HG03565 (cell line): ENCODE results near the gene RIMKLA.

ENCODE experiments used
- ATAC-seq: cut with Tn5 transposase; IDR thresholded peaks from one replicate; pipeline ENCODE4 v1.9.1; 2021; ENCODE audit warnings: mild to moderate bottlenecking, moderate library complexity; ENCODE audit not compliant: unreplicated experiment

The RIMKLA gene

DNA sequence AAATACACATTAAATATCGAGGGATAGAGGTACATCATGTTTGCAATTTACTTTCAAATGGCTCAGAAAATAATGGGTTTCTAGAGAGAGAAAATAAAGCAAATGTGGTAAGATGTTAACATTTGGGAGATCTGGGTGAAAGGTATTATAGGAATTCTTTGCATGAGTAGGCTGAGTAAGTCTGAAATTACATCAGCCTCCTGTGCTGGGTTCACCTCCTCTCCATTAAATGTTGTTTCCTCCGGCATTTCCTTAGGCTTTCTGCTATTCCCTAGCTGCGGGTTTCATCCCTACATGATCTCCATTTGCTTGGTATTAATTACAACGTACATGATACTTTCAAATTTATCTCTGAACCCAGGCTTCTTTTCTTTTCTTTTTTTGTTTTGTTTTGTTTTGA, 43.6 kb downstream of the RIMKLA start:
- ATAC-seq = no peak

DNA sequence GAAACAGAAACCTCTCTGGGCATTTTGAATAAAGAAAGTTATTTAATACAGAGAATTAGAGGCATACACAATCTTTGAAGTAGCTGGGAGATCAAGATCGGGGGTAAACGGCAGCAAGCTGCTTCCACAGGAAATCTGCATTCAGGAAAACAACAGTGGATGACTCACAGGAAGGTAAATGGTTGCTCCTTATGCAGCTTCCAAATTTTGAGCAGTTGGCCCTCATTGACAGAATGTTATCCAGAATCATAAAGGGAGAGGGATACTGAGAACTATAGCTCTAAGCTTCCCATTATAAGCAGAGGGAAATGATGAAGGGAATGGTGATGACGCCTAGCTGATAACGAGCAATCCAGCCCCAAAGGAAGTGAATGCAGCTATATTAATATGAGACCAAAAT, 46.6 kb downstream of the RIMKLA start:
- no peak for ATAC-seq

DNA sequence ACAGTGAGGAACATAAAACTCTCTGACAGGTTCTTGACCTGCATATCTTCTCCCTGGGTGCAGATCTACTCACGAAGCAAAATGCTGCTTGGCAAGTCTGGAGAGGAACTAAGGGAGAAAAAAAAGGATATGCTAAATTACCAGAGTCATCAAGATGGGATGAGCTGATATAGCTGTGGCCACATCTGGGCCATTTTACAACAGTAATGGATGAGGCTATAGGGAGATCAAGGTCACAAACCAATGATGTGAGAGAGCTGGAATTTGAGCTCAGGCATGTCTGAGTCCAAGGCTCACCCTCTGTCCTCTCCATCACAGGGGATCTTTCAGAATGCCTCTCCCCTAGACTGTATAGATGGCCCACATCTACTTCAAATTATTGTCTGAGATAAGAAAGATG, 49.0 kb downstream of the RIMKLA start:
- ATAC-seq = no peak

DNA sequence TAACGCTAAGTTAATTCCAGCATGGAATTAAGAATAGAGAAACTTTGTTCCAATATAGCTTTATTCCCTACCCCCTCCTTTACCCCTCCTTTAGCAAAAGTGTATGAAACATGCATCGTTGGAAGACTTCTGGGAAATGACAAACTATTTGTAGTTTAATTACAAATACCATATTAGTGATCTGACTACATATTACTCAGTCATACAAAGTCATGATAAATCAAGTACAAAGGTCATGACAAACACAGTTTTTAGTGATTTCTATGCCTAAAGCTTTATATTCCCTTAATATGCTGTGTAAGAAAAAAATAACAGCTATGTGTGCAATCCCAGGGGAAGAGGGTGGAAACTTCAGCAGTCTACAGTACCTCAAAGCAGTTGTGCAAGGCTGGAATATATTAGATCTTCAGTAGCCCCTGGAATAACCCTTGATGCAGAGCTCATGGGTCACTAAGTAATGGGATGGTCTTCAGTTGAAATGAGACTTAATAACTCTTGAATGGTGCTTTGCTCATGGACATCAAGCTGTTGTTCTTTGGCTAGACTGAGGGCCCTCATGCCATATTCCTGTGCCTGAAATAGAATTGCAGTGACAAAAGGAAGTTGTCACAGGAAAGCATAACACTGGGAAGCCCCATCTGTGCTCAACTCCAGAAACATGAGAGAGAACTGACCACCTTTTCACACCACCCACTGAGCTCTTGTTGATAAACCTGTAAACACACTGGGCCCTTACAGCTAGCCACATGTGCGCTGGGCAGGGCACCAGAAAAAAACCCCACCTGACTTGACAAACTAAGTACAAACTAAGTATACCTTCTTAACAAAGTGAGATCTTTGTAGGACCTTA, 49.9 kb downstream of the RIMKLA start:
- ATAC-seq = no peak

DNA sequence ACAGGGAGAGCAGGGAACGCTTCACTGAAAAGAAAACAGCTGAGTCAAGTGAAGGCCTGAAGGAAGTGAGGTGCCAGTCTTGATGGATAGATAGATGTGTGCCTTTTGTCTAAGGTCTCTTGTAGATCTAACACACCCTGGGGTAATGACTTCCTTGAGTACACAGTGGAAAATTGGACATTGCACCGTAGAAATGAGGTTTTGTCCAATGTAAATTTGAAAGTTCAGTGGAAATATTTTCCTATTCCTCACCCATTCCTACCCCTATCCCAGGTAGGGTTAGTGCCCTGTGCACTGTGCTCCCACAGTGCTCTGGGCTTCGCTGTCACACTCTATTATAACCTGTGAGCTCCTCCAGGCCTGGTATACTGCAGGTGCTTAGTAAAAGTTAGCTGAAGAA, 50.9 kb downstream of the RIMKLA start:
- ATAC-seq = no peak

DNA sequence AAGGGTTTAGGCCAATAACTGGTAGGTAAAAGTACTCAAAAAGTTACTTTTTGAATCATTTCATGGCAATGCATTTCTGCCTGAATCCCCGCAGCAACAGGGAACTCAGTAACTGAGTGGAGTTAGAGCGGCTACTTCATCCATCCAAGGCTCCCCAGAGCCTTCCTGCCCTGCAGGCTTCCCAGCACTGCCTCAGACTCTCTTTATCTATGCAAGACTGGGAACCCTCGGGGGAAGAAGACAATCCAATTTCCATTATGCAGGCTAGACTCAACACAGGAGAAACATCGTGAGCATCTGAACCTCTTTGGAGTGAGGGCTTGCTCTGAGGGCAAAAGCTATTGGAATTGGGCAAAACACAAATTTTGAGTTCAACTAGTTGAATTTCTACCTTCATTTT, 52.1 kb downstream of the RIMKLA start:
- ATAC-seq = no peak

DNA sequence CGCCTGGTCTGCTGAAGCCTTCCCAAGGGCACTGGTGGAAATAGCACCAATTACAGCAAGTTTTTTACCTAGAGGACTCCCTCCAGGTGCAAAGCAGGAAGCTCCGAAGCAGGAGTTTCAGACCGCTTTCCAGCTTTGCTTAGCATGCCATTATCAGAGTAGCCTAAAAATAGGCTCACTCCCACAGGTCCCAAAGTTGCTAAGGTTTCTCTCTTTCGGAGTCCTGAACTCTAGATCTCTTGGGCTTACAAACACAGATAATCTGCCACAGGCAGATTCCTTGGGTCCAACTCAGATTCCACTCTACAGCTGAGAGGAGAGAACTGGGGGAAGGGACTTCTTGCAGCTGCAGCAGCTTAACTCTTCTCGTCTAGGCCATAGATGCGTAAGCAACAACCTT, 52.8 kb downstream of the RIMKLA start:
- ATAC-seq = no peak

DNA sequence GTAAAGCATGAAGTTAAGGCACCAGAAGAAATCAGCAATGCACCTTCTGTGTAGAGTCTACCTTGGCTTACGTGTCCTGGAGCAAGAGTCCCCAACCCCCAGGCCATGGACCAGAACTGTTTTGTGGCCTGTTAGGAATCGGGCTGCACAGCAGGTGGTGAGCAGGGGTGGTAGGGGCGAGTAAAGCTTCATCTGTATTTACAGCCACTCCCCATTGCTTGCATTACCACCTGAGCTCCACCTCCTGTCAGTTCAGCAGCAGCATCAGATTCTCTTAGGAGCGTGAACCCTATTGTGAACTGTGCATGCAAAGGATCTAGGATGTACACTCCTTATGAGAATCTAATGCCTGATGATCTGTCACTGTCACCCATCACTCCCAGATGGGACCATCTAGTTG, 53.7 kb downstream of the RIMKLA start:
- no peak for ATAC-seq

DNA sequence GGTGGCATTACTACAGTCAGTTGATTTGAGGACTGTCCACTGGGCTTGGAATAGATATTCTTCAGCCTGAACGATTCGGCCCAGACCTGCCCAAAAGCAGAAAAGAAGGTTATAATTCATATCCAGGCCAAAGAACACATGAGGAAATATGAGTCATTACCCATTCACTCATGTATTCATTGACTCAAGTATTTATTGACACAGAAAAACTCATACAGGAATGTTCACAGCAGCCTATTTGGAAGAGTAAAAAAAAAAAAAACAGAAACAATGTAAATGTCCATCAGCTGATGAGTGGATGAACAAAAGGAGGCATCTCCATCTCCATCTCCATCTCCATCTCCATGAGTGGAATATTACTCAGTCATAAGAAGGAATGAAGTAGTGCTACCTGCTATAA, 59.3 kb downstream of the RIMKLA start:
- ATAC-seq = no peak

DNA sequence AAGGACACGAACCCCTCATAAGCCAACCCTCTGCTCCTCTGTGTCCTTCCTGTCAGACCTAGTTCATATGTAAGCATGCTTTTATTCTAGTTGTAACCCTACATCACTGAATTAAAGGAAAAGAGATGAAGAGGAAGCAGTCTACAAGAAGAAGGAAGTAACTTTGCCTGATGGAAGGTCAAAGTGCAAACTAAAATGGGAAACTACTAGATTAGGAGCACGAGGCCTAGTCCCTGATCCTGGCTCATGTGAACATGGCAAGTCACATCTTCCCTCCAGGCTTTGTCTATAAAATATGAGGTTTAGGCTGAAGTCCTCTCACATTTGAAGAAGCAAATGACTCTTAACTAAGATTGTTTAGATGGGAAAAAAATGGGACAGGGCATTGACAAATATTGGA, 62.1 kb downstream of the RIMKLA start:
- no peak for ATAC-seq

DNA sequence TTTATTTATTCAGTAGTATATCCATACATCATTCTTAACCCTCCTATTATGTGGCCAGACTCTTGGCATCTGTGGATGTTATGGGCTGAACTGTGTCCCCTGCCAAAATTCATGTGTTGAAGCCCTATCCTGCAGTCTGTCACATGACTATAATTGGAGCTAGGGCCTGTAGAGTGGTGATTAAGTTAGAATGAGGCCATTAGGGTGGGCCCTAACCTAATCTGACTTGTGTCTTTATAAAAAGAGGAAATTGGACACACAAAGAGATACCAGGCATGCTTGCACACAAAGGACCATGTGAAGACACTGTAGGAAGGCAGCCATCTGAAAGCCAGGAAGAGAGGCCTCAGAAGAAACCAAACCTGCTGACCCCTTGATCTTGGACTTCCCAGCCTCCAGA, 68.7 kb downstream of the RIMKLA start:
- no peak for ATAC-seq

DNA sequence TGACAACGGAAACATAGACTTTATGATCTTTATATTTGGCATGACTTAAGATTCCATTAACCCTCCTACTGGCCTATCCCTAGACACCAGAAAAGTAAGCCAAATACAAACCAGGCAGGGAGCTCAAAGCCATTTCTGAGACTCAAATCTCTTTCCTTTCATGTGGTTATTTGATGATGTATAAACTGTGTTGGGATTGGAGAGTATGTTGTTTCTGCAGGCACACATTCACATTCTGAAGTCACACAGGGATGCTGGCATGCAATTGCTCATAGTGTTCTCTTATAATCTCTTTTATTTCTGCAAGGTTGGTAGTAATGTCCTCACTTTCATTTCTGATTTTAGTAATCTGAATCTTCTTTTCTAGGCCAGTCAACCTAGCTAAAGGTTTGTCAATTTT, 69.5 kb downstream of the RIMKLA start:
- no peak for ATAC-seq

DNA sequence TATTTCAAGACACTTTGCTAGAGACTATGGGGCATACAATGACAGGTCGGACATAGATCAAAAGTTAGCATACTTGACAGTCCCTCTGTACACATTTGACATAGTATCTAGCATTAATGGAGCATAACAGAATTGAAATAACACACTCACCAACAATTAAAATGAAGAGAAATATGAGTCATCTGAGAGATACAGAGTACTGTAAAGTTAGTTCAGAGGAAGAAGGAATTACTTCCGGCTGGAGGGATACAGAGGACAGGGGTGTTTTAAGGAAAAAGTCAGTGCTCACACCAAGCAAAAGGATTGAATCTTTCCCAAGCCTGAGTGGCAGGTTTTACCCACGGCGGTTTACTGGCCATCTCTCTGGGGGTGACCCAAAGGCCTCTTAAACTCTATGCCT, 72.8 kb downstream of the RIMKLA start:
- no peak for ATAC-seq

DNA sequence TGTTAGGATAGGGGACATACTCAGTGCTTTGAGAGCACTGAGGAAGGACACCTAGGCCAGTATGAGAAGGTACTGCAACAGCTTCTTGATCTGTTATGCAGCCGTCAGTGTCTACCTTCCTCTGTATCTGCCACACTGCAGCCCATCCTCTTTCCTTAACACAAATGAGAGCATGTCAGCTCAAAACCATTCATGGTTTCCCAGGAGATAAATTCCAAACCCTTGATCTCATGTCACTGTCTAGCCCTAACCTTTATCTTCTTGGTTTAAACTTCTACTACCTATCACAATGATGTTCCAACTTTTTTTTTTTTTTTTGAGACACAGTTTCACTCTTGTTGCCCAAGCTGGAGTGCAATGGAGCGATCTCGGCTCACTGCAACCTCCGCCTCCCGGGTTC, 73.8 kb downstream of the RIMKLA start:
- ATAC-seq = no peak

DNA sequence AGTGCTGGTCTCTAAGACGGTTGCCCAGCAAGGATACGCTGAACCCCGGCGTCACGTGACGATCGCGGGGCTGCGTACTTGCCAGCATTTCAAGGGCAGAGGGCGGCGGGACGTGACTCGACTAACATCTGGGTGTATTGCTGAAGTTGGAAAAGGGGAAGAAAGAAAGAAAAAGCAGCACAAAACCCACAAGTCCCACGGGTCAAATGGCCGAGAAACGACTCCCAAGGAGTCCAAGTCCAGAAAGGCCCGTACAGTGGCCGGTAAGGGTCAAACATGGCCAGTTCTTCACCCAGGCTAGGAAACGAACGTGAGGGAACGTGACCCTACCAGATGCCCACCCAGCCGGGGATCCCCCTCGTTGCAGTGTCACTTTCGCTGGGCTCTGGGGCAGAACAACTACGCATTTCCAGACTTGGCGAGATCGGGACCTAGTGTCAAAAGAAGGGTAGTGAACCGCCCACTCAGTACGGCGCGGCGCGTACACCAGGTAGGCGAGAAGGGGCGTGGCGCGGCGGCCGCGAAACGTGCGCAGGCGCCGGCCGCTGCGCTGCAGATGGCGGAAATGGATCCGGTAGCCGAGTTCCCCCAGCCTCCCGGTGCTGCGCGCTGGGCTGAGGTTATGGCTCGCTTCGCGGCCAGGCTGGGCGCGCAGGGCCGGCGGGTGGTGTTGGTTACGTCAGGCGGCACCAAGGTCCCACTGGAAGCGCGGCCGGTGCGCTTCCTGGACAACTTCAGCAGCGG, 75.6 kb downstream of the RIMKLA start, which contains the start of the genes PPCS and ZMYND12:
PPCS (plus strand) TSS at position 534 of the 744 bp plus-strand sequence; CDS start at position 557, 23 bp downstream.
ZMYND12 (minus strand) TSS at position 13 of the 744 bp plus-strand sequence. CDS start 25 bp downstream, outside the sequence.
- ATAC-seq = peak; percentile 84

DNA sequence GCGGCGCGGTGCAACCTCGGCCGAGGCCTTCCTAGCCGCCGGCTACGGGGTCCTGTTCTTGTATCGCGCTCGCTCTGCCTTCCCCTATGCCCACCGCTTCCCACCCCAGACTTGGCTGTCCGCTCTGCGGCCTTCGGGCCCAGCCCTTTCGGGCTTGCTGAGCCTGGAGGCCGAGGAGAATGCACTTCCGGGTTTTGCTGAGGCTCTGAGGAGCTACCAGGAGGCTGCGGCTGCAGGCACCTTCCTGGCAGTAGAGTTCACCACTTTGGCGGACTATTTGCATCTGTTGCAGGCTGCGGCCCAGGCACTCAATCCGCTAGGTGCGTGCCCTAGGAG, 76.1 kb downstream of the RIMKLA start:
- peak; percentile 32 for ATAC-seq

DNA sequence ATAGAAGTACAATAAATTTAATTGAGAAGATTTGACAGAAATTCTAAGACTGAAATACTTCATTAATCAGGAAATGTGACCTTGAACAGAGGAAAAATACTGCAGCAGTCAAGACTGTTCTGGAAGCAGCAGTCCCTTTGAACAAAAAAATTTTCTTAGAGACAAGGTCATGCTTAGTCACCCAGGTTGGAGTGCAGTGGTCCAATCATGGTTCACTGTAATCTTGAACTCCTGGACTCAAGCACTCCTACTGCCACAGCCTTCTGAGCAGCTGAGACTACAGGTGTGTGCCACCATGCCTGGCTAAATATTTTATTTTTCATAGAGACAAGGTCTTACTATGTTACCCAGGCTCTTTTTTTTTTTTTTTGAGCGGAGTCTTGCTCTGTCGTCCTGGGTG, 80.6 kb downstream of the RIMKLA start:
- ATAC-seq = no peak

DNA sequence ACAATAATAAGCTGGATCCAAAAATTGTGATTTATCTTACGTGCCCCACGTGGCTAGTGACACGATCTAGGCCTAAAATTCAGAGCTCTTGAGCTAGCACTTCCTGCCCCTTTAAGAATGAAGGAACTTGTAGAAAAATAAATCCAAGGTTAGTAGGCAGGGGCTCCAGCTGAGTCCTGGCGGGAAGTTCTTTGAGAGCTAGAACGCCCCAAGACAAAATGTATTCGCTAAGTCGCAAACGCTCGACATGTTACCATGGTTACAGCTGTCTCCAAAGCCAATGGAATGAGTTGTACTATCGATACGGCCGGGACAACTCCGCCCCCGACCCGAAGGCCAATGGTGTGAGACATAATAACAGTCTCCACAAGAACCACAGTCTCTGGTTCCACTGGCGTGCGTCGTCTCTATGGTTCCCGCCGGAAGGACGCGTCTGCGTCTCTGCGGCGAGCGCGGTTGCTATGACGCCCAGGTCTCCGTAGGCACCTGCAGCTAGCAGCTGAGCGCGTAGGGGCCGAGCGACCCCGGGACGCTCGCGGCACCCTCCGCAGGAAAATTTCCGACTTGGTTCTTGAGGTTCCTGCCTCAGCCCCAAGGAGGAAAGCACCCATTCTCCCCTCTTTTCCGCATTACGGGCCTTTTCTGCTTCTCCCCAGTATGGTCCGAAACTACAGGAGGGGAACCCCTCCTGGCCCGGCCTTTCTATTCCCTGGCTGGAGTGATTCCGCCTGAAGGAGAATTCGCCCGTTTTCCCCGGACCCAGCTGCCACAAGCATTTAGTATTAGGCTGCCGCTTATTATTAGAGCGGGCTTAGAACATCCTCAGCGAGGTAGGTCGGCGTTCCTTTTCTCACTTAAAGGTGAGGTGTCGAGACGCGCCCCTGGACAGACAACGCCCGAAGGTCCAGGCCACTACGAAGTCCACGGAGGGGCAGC, 82.5 kb downstream of the RIMKLA start, which contains the start of gene CCDC30:
CCDC30 (plus strand) TSS at position 459 of the 936 bp plus-strand sequence. CDS start 17,266 bp downstream, outside the sequence.
- peak; percentile 97 for ATAC-seq

DNA sequence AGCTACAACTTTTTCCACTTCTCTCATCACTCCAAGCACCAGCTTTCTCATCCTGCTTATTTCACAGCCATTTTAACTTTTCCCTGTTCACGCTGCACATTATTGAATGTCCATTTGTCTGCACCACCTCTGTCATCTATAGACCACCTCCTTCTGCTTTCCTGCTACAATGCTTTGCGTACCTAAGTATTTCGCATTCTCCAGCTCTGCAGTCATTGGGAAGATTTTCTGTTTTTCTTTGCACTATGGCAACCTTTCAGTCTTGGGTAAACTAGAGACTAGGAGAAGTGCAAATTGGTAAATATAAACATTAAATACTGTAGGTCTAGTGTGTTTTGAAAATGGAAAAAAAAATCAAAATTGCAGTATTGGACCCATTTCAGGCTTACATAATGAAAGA, 83.3 kb downstream of the RIMKLA start:
- ATAC-seq = no peak

DNA sequence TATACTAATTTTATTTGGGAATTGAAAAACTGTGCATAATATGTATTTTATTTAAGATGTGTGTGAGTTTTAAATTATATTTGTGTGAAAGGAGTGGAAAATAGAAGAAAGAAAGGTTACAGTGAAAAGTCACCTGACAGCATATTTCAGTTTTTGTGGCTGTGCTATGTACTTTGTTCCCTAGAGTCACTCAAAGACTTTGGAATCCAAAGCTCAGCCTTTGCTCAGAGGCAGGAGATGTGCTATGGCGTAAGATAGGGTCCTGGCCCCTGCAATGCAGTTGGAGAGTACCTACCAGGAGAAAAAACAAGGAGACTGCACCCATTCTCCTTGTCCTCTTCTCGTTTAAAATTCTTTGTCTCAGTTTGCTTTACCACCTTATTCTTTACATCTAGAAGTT, 85.4 kb downstream of the RIMKLA start:
- no peak for ATAC-seq

DNA sequence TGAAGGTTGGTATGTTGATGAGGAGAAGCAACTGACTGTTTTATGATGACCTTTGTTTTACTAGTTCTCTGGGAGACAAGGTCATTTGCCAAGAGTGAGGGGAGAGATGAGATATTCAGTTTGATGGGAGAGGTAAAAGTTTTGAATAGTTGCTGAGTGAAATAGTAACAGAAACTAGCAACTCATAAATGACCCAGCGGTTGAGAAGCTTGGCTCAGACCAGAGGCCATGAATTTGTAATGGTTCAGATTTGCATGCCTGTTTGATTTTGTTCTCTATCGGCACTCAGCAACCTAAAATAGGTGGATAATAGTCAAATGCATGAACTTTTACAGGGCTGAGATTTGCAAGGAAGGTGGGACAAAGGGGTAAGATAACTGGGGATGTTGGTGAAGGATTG, 89.1 kb downstream of the RIMKLA start:
- ATAC-seq = no peak
